HCT116 (cell line): ENCODE measurements around the gene ZBTB16. TPM values are rescaled to one million over a fixed set of nuclear protein-coding genes. Genes with fewer than 3 reads are reported as not detected.

Source experiments
- ATAC-seq: fragments of 200-7000 bp; cut with Tn5 transposase; 2 replicates; pipeline ENCODE4 v1.9.1; 2020; ENCODE audit warnings: mild to moderate bottlenecking, moderate library complexity
- BruUV-seq: library from RNA; stranded (reverse); fragments of 400-500 nt; replicated peaks from 2 replicates; lab custom pipeline; 2021; lab: Mats Ljungman, UMichigan
- CTCF ChIA-PET: fragments of 300-600 bp; sonication (Branson Sonifier 250); formaldehyde crosslinking; loops from one replicate; lab custom pipeline; 2021; ENCODE audit warnings: antibody characterized with exemption; lab: Charles Lee
- POLR2A ChIA-PET: fragments of 300-600, 350-600 bp; sonication (Branson Sonifier 250); formaldehyde crosslinking; loops from one replicate; lab custom pipeline; 2021; ENCODE audit warnings: antibody characterized with exemption; lab: Charles Lee
- RAD21 ChIA-PET, 2 experiments: fragments of 300-600 bp; sonication (Branson Sonifier 250); formaldehyde crosslinking; loops; one replicate each; lab custom pipeline; 2023; ENCODE audit warnings: low total read pairs in 2 of 2; ENCODE audit not compliant: uncharacterized antibody in 2 of 2, unreplicated experiment in 2 of 2, low non-redundant PET in 1 of 2; lab: Charles Lee
- DNase-seq: peaks from one replicate; pipeline ENCODE4 v3.0.0-alpha.2; 2010; ENCODE audit warnings: low read depth, low spot score
- H2AFZ ChIP-seq: fragments of 200-600 bp; shearing (Covaris generic), sonication (generic); 2 replicates; pipeline ENCODE4 v1.6.1; 2017; ENCODE audit warnings: low read depth, mixed run types, mixed read lengths, antibody characterized with exemption, low read length; ENCODE audit not compliant: poor library complexity, severe bottlenecking
- H3K27ac ChIP-seq: 2 replicates; pipeline ENCODE4 v1.5.1; 2012; ENCODE audit warnings: low read depth, low read length
- H3K27me3 ChIP-seq: fragments of 200-600 bp; sonication (generic); 2 replicates; pipeline ENCODE4 v1.6.1; 2016; ENCODE audit warnings: mixed run types, low read length, mixed read lengths; ENCODE audit not compliant: insufficient read depth
- H3K36me3 ChIP-seq, 2 experiments: fragments of 200-500 bp in 1 of 2; fragments of 200-600 bp in 1 of 2; sonication (Bioruptor generic) in 1 of 2; sonication (generic) in 1 of 2; 2 replicates each; pipeline versions ENCODE4 v1.5.1 to v1.6.1; 2014 to 2016; ENCODE audit warnings: low read length in 2 of 2, inconsistent platforms in 1 of 2, mixed read lengths in 1 of 2, mixed run types in 1 of 2; ENCODE audit not compliant: insufficient read depth in 2 of 2, control insufficient read depth in 1 of 2
- H3K4me1 ChIP-seq, 2 experiments: fragments of 200-600 bp in 1 of 2; sonication (generic) in 1 of 2; 2 replicates each; pipeline versions ENCODE4 v1.5.1 to v1.6.1; 2012 to 2017; ENCODE audit warnings: low read length in 2 of 2, inconsistent platforms in 1 of 2, mild to moderate bottlenecking in 1 of 2, mixed read lengths in 1 of 2, mixed run types in 1 of 2, moderate library complexity in 1 of 2; ENCODE audit not compliant: insufficient read depth in 2 of 2, control insufficient read depth in 1 of 2
- H3K4me2 ChIP-seq: fragments of 200-600 bp; sonication (generic); 2 replicates; pipeline ENCODE4 v1.6.1; 2017; ENCODE audit warnings: mixed run types, low read length, mixed read lengths
- H3K4me3 ChIP-seq, 2 experiments: fragments of 200-600 bp in 1 of 2; sonication (generic) in 1 of 2; replicated peaks in 1 of 2; 2 replicates each; pipeline ENCODE4 v1.5.1; 2011 to 2016; ENCODE audit warnings: low read length in 2 of 2, control low read depth in 1 of 2, low read depth in 1 of 2, mild to moderate bottlenecking in 1 of 2, mixed read lengths in 1 of 2, mixed run types in 1 of 2
- H3K79me2 ChIP-seq: fragments of 200-600 bp; sonication (generic); 2 replicates; pipeline ENCODE4 v1.6.1; 2017; ENCODE audit warnings: mild to moderate bottlenecking, mixed run types, low read length, moderate library complexity, mixed read lengths; ENCODE audit not compliant: insufficient read depth
- H3K9ac ChIP-seq: fragments of 200-600 bp; sonication (generic); 2 replicates; pipeline ENCODE4 v1.6.1; 2016; ENCODE audit warnings: low read length, mixed read lengths
- H3K9me2 ChIP-seq: fragments of 200-600 bp; sonication (generic), shearing (Covaris generic); 2 replicates; pipeline ENCODE4 v1.6.1; 2017; ENCODE audit warnings: mixed run types, mild to moderate bottlenecking, moderate library complexity; ENCODE audit not compliant: insufficient read depth
- H3K9me3 ChIP-seq, 2 experiments: fragments of 200-500 bp in 1 of 2; fragments of 200-600 bp in 1 of 2; sonication (Bioruptor generic) in 1 of 2; sonication (generic) in 1 of 2; 2 replicates each; pipeline ENCODE4 v1.6.1; 2014 to 2017; ENCODE audit warnings: low read length in 2 of 2, mixed read lengths in 2 of 2, inconsistent platforms in 1 of 2, low read depth in 1 of 2, mild to moderate bottlenecking in 1 of 2, mixed run types in 1 of 2, moderate library complexity in 1 of 2; ENCODE audit not compliant: control insufficient read depth in 1 of 2, insufficient read depth in 1 of 2
- H4K20me1 ChIP-seq: fragments of 200-600 bp; sonication (generic), shearing (Covaris generic); 2 replicates; pipeline ENCODE4 v1.6.1; 2017; ENCODE audit warnings: mixed run types, mild to moderate bottlenecking, moderate library complexity; ENCODE audit not compliant: insufficient read depth
- ATF3 ChIP-seq: IDR thresholded peaks from 2 replicates; pipeline ENCODE4 v1.6.1; 2012
- EGR1 ChIP-seq: IDR thresholded peaks from 2 replicates; pipeline ENCODE4 v1.6.1; 2012; ENCODE audit warnings: low read depth
- ELF1 ChIP-seq: IDR thresholded peaks from 2 replicates; pipeline ENCODE4 v1.6.1; 2012; ENCODE audit warnings: low read depth, borderline replicate concordance
- EZH2phosphoT487 ChIP-seq: fragments of 200-600 bp; IDR thresholded peaks from 2 replicates; pipeline ENCODE4 v1.6.1; 2018; ENCODE audit warnings: antibody characterized with exemption, borderline replicate concordance
- JUND ChIP-seq: IDR thresholded peaks from 2 replicates; pipeline ENCODE4 v1.6.1; 2012
- POLR2A ChIP-seq: IDR thresholded peaks from 2 replicates; pipeline ENCODE4 v1.7.0; 2011; ENCODE audit warnings: borderline replicate concordance; ENCODE audit not compliant: insufficient read depth, insufficient read length; ENCODE audit errors: extremely low read depth
- ZNF274 ChIP-seq: fragments of 200-500 bp; sonication (Bioruptor generic); IDR thresholded peaks from 2 replicates; pipeline ENCODE4 v1.6.1; 2014; ENCODE audit warnings: mild to moderate bottlenecking, low read depth, low read length, inconsistent platforms
- intact Hi-C: fragments of 100-400 bp; cut with micrococcal nuclease; formaldehyde crosslinking; loops from 2 replicates; pipeline ENCODE4 v1.10.0; 2022
- total RNA-seq: library from RNA; stranded (reverse); gene quantifications from one replicate; pipeline ENCODE4 v1.2.1, GENCODE V29; 2021; ENCODE audit not compliant: unreplicated experiment
- TF ChIP-seq, protein P1 (sequence below): IDR thresholded peaks from 2 replicates; pipeline ENCODE4 v1.6.1; 2011; ENCODE audit warnings: mild to moderate bottlenecking, low read length, moderate library complexity; ENCODE audit not compliant: insufficient replicate concordance; ENCODE audit errors: extremely low read depth

The ZBTB16 gene
- total RNA-seq, 1 experiment from 2014 or later, result 0.30 TPM

DNA sequence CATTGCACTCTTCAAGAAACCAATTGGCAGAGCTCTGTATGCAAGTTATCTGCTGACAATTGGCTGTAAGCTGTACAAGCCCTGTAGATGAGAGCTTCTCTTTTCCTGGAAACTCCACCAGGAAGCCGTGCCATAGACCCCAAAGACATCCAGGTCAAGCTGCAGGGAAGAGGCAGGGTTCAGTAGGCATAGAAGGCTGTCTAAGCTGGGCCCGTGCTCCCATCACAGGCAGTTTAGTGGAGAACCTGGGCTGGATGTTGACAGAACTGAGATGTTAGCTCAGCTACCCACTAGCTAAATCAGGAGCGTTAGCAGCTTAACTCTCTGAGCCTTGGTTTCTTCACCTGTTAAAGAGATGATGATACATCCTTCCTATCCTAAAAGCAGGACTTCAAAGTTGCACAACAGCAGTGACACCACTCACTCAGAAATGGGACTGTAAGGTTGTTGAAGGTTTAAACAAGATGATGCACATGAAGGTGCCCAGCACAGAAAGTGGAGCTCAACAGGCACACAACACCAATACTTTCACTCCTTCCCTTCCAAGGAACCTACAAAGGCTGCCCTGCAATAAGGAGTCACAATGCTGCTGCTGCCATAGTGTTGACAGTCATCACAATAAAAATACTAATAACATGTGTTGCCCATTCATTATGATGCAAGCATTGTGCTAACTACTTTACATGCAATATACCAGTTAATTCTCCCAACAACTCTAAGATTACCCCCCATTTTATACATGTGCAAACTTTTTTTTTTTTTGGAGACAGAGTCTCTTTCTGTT, 115.4 kb downstream of the ZBTB16 start:
- Histone ChIP-seq H3K9me3 (no peaks in the 10 kb centered on the region), H3K4me1 (no peaks in the 10 kb centered on the region), H3K4me2 (no peak overlapping the region), H2AFZ (no peak overlapping the region), H3K79me2 (no peaks in the 10 kb centered on the region), H3K27ac (no peak overlapping the region), H3K9me2 (no peaks in the 10 kb centered on the region), H3K36me3 (no peaks in the 10 kb centered on the region), H4K20me1 (no peaks in the 10 kb centered on the region), H3K27me3 (peaks cover 82% of the 10 kb centered on the region), H3K4me3 (no peak overlapping the region), H3K9ac (no peak overlapping the region)
- POLR2A ChIA-PET, result no interaction called here
- DNase-seq, result no peak
- CTCF ChIA-PET, result no interaction called here
- intact Hi-C loops, result no loop called here
- no TSS peak for BruUV-seq
- TF ChIP-seq, protein P1, sequence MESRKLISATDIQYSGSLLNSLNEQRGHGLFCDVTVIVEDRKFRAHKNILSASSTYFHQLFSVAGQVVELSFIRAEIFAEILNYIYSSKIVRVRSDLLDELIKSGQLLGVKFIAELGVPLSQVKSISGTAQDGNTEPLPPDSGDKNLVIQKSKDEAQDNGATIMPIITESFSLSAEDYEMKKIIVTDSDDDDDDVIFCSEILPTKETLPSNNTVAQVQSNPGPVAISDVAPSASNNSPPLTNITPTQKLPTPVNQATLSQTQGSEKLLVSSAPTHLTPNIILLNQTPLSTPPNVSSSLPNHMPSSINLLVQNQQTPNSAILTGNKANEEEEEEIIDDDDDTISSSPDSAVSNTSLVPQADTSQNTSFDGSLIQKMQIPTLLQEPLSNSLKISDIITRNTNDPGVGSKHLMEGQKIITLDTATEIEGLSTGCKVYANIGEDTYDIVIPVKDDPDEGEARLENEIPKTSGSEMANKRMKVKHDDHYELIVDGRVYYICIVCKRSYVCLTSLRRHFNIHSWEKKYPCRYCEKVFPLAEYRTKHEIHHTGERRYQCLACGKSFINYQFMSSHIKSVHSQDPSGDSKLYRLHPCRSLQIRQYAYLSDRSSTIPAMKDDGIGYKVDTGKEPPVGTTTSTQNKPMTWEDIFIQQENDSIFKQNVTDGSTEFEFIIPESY, result no peak
- no peak for TF ChIP-seq EZH2phosphoT487
- no peak for TF ChIP-seq ZNF274
- TF ChIP-seq JUND, result no peak
- TF ChIP-seq ATF3, result no peak
- TF ChIP-seq ELF1, result no peak
- no peak for TF ChIP-seq EGR1
- TF ChIP-seq POLR2A, result no peak
- RAD21 ChIA-PET, result no interaction called here
- ATAC-seq, result no peak
